SU-DHL-6 (cell line): ENCODE results near the gene SEC14L5.

Experiments used
- CTCF ChIP-seq: fragments of 200-600 bp; sonication (generic); IDR thresholded peaks from one replicate; pipeline ENCODE4 v1.5.1; 2017; ENCODE audit warnings: antibody characterized with exemption, mild to moderate bottlenecking, low read length, moderate library complexity; ENCODE audit not compliant: insufficient read depth, poor library complexity, severe bottlenecking
- EZH2phosphoT487 ChIP-seq: fragments of 200-600 bp; sonication (generic), shearing (Covaris generic); conservative IDR thresholded peaks from 2 replicates; pipeline ENCODE4 v1.6.1; 2018; ENCODE audit warnings: mild to moderate bottlenecking, antibody characterized with exemption, low read length, moderate library complexity, mixed read lengths

GRCh38 chr16:5060073-5060641 is 102.0 kb downstream of the SEC14L5 start:
- TF ChIP-seq CTCF (no peak), EZH2phosphoT487 (no peak)
